Cerebellar cortex (tissue), 1 donor: Measurements from ENCODE around the gene DGKD.

Experiments
- DNase-seq: peaks from one replicate; pipeline ENCODE4 v3.0.0-alpha.2; 2015; ENCODE audit warnings: low spot score

The DGKD gene

GRCh38 chr2:233446121-233446520 lies 91.8 kb downstream of the DGKD start:
- no peak for DNase-seq

- no peak for DNase-seq
These were observed 92.5 kb downstream of the DGKD start for GRCh38 chr2:233446606-233447305.

GRCh38 chr2:233447506-233448219 lies 93.4 kb downstream of the DGKD start:
- no peak for DNase-seq

GRCh38 chr2:233448220-233448559 lies 93.9 kb downstream of the DGKD start:
- no peak for DNase-seq

GRCh38 chr2:233448575-233448974 lies 94.3 kb downstream of the DGKD start:
- no peak for DNase-seq

- peak; percentile 72 for DNase-seq
These were observed 95.0 kb downstream of the DGKD start for GRCh38 chr2:233449081-233449901.

- DNase-seq = no peak
These were observed 95.9 kb downstream of the DGKD start for GRCh38 chr2:233449921-233450863.

GRCh38 chr2:233450864-233451575 lies 96.7 kb downstream of the DGKD start:
- DNase-seq = no peak

- DNase-seq = no peak
These were observed 97.7 kb downstream of the DGKD start for GRCh38 chr2:233451950-233452349.

GRCh38 chr2:233453111-233453915 lies 99.0 kb downstream of the DGKD start:
- no peak for DNase-seq

GRCh38 chr2:233453916-233454315 lies 99.6 kb downstream of the DGKD start:
- DNase-seq = no peak

- no peak for DNase-seq
These were observed 100.7 kb downstream of the DGKD start for GRCh38 chr2:233455006-233455405.

- no peak for DNase-seq
These were observed 101.2 kb downstream of the DGKD start for GRCh38 chr2:233455491-233455890.

- no peak for DNase-seq
These were observed 101.8 kb downstream of the DGKD start for GRCh38 chr2:233456111-233456510.

- no peak for DNase-seq
These were observed 102.6 kb downstream of the DGKD start for GRCh38 chr2:233456934-233457333.

GRCh38 chr2:233457356-233457755 lies 103.1 kb downstream of the DGKD start:
- no peak for DNase-seq

- no peak for DNase-seq
These were observed 103.8 kb downstream of the DGKD start for GRCh38 chr2:233458031-233458610.

GRCh38 chr2:233458826-233459225 lies 104.5 kb downstream of the DGKD start:
- DNase-seq = no peak

GRCh38 chr2:233459426-233459825 lies 105.1 kb downstream of the DGKD start:
- DNase-seq = no peak
